Mesenchymal stem cell (in vitro differentiated cells and primary cell): ENCODE data around the gene ARFGAP1.
A peak's percentile ranks its signal among the peaks of the same experiment; 100 is the strongest.

Source experiments
- DNase-seq: peaks from one replicate; pipeline ENCODE4 v3.0.0-alpha.2; 2013
- H2AFZ ChIP-seq: one replicate; pipeline ENCODE4 v1.6.1; 2013; ENCODE audit warnings: low read depth, mild to moderate bottlenecking, control low read depth, inconsistent platforms, low read length, moderate library complexity
- H2AK5ac ChIP-seq: 2 replicates; pipeline ENCODE4 v1.6.1; 2013; ENCODE audit warnings: low read length, moderate library complexity, mild to moderate bottlenecking, inconsistent platforms; ENCODE audit not compliant: severe bottlenecking
- H2BK120ac ChIP-seq: one replicate; pipeline ENCODE4 v1.6.1; 2013; ENCODE audit warnings: low read depth, mild to moderate bottlenecking, inconsistent platforms, low read length, moderate library complexity
- H2BK12ac ChIP-seq, 2 experiments: one replicate each; pipeline ENCODE4 v1.6.1; 2013; ENCODE audit warnings: inconsistent platforms in 2 of 2, low read length in 2 of 2, mild to moderate bottlenecking in 2 of 2, moderate library complexity in 2 of 2, control low read depth in 1 of 2
- H2BK15ac ChIP-seq: one replicate; pipeline ENCODE4 v1.6.1; 2013; ENCODE audit warnings: mild to moderate bottlenecking, low read depth, inconsistent platforms; ENCODE audit not compliant: poor library complexity, severe bottlenecking
- H2BK5ac ChIP-seq: 2 replicates; pipeline ENCODE4 v1.6.1; 2013; ENCODE audit warnings: low read depth, mild to moderate bottlenecking, low read length, control low read depth, inconsistent platforms; ENCODE audit not compliant: poor library complexity, severe bottlenecking
- H3K14ac ChIP-seq, 2 experiments: one replicate each; pipeline ENCODE4 v1.6.1; 2013; ENCODE audit warnings: inconsistent platforms in 2 of 2, low read length in 2 of 2, control low read depth in 1 of 2, mild to moderate bottlenecking in 1 of 2, moderate library complexity in 1 of 2
- H3K18ac ChIP-seq, 2 experiments: one replicate each; pipeline ENCODE4 v1.6.1; 2013; ENCODE audit warnings: inconsistent platforms in 2 of 2, low read length in 2 of 2, control low read depth in 1 of 2, low read depth in 1 of 2, mild to moderate bottlenecking in 1 of 2
- H3K23ac ChIP-seq, 2 experiments: one replicate each; pipeline ENCODE4 v1.6.1; 2013; ENCODE audit warnings: inconsistent platforms in 2 of 2, low read length in 2 of 2, mild to moderate bottlenecking in 2 of 2, moderate library complexity in 2 of 2, control low read depth in 1 of 2
- H3K27ac ChIP-seq: 2 replicates; pipeline ENCODE4 v1.5.1; 2013; ENCODE audit warnings: mild to moderate bottlenecking, moderate library complexity, low read length, control low read depth, inconsistent platforms; ENCODE audit not compliant: poor library complexity, severe bottlenecking
- H3K27me3 ChIP-seq, 2 experiments: 2 replicates each; pipeline versions ENCODE4 v1.6.1 to v1.7.0; 2013; ENCODE audit warnings: low read length in 2 of 2, mild to moderate bottlenecking in 2 of 2, moderate library complexity in 2 of 2, control low read depth in 1 of 2, inconsistent platforms in 1 of 2; ENCODE audit not compliant: control insufficient read depth in 1 of 2, insufficient read depth in 1 of 2
- H3K36me3 ChIP-seq, 2 experiments: 2 replicates each; pipeline versions ENCODE4 v1.6.1 to v1.7.0; 2013; ENCODE audit warnings: low read length in 2 of 2, control low read depth in 1 of 2, inconsistent platforms in 1 of 2, low read depth in 1 of 2, mild to moderate bottlenecking in 1 of 2; ENCODE audit not compliant: insufficient read depth in 2 of 2, control insufficient read depth in 1 of 2
- H3K4ac ChIP-seq, 2 experiments: one replicate each; pipeline ENCODE4 v1.6.1; 2013; ENCODE audit warnings: inconsistent platforms in 2 of 2, low read length in 2 of 2, mild to moderate bottlenecking in 2 of 2, moderate library complexity in 2 of 2, control low read depth in 1 of 2, low read depth in 1 of 2
- H3K4me1 ChIP-seq: 2 replicates; pipeline ENCODE4 v1.6.1; 2013; ENCODE audit warnings: low read depth, low read length, control low read depth; ENCODE audit not compliant: control insufficient read depth, insufficient read depth
- H3K4me2 ChIP-seq: 2 replicates; pipeline ENCODE4 v1.6.1; 2013; ENCODE audit warnings: low read length, mild to moderate bottlenecking, inconsistent platforms; ENCODE audit not compliant: poor library complexity, severe bottlenecking
- H3K4me3 ChIP-seq, 2 experiments: 2 replicates each; pipeline versions ENCODE4 v1.5.1 to v1.7.0; 2013; ENCODE audit warnings: low read length in 2 of 2, mild to moderate bottlenecking in 2 of 2, control low read depth in 1 of 2, low read depth in 1 of 2; ENCODE audit not compliant: insufficient read depth in 1 of 2
- H3K79me1 ChIP-seq: replicated peaks from 2 replicates; pipeline ENCODE4 v1.6.1; 2013; ENCODE audit warnings: mild to moderate bottlenecking, control low read depth, low read length, inconsistent platforms; ENCODE audit not compliant: poor library complexity, severe bottlenecking
- H3K9ac ChIP-seq: 2 replicates; pipeline ENCODE4 v1.7.0; 2013; ENCODE audit warnings: mild to moderate bottlenecking, low read length, moderate library complexity
- H3K9me3 ChIP-seq: 2 replicates; pipeline ENCODE4 v1.7.0; 2013; ENCODE audit warnings: mild to moderate bottlenecking, low read length; ENCODE audit not compliant: control insufficient read depth
- H4K8ac ChIP-seq: one replicate; pipeline ENCODE4 v1.6.1; 2013; ENCODE audit warnings: inconsistent platforms, mild to moderate bottlenecking, low read length, moderate library complexity
- H4K91ac ChIP-seq: one replicate; pipeline ENCODE4 v1.6.1; 2013; ENCODE audit warnings: mild to moderate bottlenecking, low read length, inconsistent platforms
- WGBS: methylation state at CpG from one replicate; pipeline ENCODE4 v1.1.7; 2013; ENCODE audit warnings: mixed read lengths; 5-methylcytosine and 5-hydroxymethylcytosine counted together

Gene ARFGAP1

GRCh38 chr20:63253438-63254231 lies 19.0 kb upstream of the ARFGAP1 start:
- Histone ChIP-seq H3K27me3 (peaks cover 19 to 86% of the 10 kb centered on the region in 2 experiments), H3K9me3 (no peaks in the 10 kb centered on the region), H3K9ac (no peak overlapping the region), H3K79me1 (peaks cover 15% of the 10 kb centered on the region), H4K8ac (no peak overlapping the region), H3K4ac (no peak overlapping the region), H3K4me1 (peaks cover 67% of the 10 kb centered on the region), H3K4me3 (peak overlapping the region; percentile 37 to 78), H3K4me2 (peak overlapping the region; percentile 78), H3K18ac (no peak overlapping the region), H2BK12ac (no peak overlapping the region), H2AK5ac (no peak overlapping the region), H3K23ac (no peak overlapping the region), H3K27ac (peak overlapping the region; percentile 8), H3K36me3 (peaks cover 0 to 38% of the 10 kb centered on the region in 2 experiments), H4K91ac (no peak overlapping the region), H2BK5ac (no peak overlapping the region), H3K14ac (no peak overlapping the region), H2AFZ (no peak overlapping the region), H2BK15ac (no peak overlapping the region), H2BK120ac (no peak overlapping the region)
- 1% methylated on average over 76 of the region's 89 CpGs for WGBS
- DNase-seq: peak; percentile 18

DNA sequence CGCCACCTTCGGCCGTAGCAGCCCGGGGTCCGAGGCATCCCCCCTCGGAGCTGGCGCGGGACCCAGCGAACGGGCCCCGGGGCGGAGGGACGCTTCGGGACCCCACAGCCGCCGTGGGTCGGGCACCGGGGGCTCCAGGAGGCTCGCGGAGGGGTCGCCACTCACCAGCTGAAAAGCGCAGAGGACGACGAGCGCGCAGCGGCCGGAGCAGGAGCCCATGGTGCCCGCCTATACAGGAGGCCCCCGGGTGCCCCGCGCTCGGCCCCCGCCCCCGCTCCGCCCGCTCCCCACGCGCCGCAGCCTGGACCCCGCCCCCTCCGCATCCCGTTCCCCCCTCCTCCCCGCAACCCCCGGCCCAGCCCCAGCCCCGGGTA lies 18.4 kb upstream of the ARFGAP1 start, which contains the start of gene NKAIN4:
NKAIN4 (minus strand) TSS at position 232 of the 374 bp plus-strand sequence; CDS start at position 219, 13 bp downstream.
- peaks cover 0 to 42% of the 10 kb centered on the region in 2 experiments for H3K36me3 ChIP-seq
- no peak within 1 kb of the TSS for H2BK5ac ChIP-seq
- no peak within 1 kb of the TSS for H2BK15ac ChIP-seq
- H3K9ac ChIP-seq: no peak within 1 kb of the TSS
- H3K4me1 ChIP-seq: peaks cover 62% of the 10 kb centered on the region
- no peak within 1 kb of the TSS for H3K4ac ChIP-seq
- H3K14ac ChIP-seq: no peak within 1 kb of the TSS
- H3K27me3 ChIP-seq: peaks cover 19 to 86% of the 10 kb centered on the region in 2 experiments
- no peak for DNase-seq
- H3K4me3 ChIP-seq: peak within 1 kb of the TSS; percentile 37 to 78
- no peak within 1 kb of the TSS for H4K91ac ChIP-seq
- no peak within 1 kb of the TSS for H2BK120ac ChIP-seq
- H2BK12ac ChIP-seq: no peak within 1 kb of the TSS
- H3K23ac ChIP-seq: no peak within 1 kb of the TSS
- peaks cover 12% of the 10 kb centered on the region for H3K79me1 ChIP-seq
- under 1% methylated on average over 28 of the region's 46 CpGs for WGBS
- H3K27ac ChIP-seq: peak within 1 kb of the TSS; percentile 8
- H2AFZ ChIP-seq: no peak within 1 kb of the TSS
- H3K4me2 ChIP-seq: peak within 1 kb of the TSS; percentile 87
- no peak within 1 kb of the TSS for H3K18ac ChIP-seq
- H2AK5ac ChIP-seq: no peak within 1 kb of the TSS
- H3K9me3 ChIP-seq: no peaks in the 10 kb centered on the region
- no peak within 1 kb of the TSS for H4K8ac ChIP-seq

DNA sequence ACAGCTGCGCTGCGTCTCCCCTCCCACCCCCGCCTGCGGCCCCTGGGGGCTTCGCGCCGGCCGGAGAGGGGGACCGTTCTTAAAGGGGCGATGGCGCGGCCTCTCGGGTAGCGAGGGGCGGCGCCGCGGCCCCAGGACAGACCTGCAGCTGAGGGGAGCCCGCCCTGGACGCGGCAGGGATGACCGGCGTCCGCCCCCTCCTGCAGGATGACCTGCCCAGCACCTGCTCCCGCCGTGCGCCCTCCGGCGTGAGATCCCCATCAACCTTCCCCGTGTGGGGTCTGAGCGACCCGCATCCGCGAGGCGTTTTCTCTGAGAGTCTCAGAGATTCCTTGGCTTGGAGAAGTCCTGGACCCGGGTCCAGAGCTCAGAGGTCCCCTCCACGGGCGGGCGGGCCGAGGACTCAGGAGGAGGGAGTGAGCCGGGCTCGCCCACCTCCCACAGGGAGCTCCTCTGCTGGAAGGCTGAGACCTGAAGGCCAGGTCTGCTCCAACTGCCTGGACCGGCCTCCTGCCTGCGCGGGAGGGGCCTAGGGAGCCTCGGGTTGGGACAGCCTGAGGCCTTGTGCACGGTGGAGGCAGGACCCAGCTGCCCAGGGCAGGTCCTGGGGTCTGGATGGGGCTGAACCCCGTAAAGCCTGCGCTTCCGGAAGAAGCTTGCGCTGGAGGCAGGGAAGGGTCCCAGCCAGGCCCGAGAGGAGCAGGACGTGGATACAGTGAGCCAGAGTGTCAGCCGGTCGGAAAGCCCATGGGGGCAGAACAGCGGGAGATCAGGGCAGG lies 17.8 kb upstream of the ARFGAP1 start:
- H3K9me3 ChIP-seq: no peaks in the 10 kb centered on the region
- H3K36me3 ChIP-seq: peaks cover 0 to 44% of the 10 kb centered on the region in 2 experiments
- no peak overlapping the region for H2BK120ac ChIP-seq
- H4K8ac ChIP-seq: no peak overlapping the region
- H3K14ac ChIP-seq: no peak overlapping the region
- no peak overlapping the region for H4K91ac ChIP-seq
- no peak for DNase-seq
- H3K18ac ChIP-seq: no peak overlapping the region
- no peak overlapping the region for H3K27ac ChIP-seq
- no peak overlapping the region for H2AFZ ChIP-seq
- no peak overlapping the region for H2BK5ac ChIP-seq
- peaks cover 19 to 86% of the 10 kb centered on the region in 2 experiments for H3K27me3 ChIP-seq
- H3K79me1 ChIP-seq: peaks cover 12% of the 10 kb centered on the region
- H2AK5ac ChIP-seq: no peak overlapping the region
- H3K4me3 ChIP-seq: peak overlapping the region in 1 of 2 experiments; percentile 78
- no peak overlapping the region for H2BK12ac ChIP-seq
- H3K4ac ChIP-seq: no peak overlapping the region
- peak overlapping the region; percentile 87 for H3K4me2 ChIP-seq
- no peak overlapping the region for H3K23ac ChIP-seq
- no peak overlapping the region for H2BK15ac ChIP-seq
- no peak overlapping the region for H3K9ac ChIP-seq
- WGBS: 7% methylated on average over 56 of the region's 56 CpGs
- H3K4me1 ChIP-seq: peaks cover 58% of the 10 kb centered on the region
